ENCODE measurements around the gene BCL7A. TPM values are rescaled to one million over a fixed set of nuclear protein-coding genes. Genes with fewer than 3 reads are reported as not detected.

BCL7A gene
- total and polyA plus RNA-seq, 9 of the 15 experiments (the other 6 are each of a cell fraction or from before 2014, with no cell fraction given), result 0.25 to 21.9 (median 14.9) TPM

GRCh38 chr12:122097584-122097926 is 75.9 kb downstream of the BCL7A start (continued):
- TF ChIP-seq, protein P1, sequence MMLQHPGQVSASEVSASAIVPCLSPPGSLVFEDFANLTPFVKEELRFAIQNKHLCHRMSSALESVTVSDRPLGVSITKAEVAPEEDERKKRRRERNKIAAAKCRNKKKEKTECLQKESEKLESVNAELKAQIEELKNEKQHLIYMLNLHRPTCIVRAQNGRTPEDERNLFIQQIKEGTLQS (IDR thresholded peaks at IDR 0.05), result no peak
- TF ChIP-seq, protein P1 (CRISPR knock-in tag; conservative IDR thresholded peaks at IDR 0.05), result no peak
- TF ChIP-seq, protein P2, sequence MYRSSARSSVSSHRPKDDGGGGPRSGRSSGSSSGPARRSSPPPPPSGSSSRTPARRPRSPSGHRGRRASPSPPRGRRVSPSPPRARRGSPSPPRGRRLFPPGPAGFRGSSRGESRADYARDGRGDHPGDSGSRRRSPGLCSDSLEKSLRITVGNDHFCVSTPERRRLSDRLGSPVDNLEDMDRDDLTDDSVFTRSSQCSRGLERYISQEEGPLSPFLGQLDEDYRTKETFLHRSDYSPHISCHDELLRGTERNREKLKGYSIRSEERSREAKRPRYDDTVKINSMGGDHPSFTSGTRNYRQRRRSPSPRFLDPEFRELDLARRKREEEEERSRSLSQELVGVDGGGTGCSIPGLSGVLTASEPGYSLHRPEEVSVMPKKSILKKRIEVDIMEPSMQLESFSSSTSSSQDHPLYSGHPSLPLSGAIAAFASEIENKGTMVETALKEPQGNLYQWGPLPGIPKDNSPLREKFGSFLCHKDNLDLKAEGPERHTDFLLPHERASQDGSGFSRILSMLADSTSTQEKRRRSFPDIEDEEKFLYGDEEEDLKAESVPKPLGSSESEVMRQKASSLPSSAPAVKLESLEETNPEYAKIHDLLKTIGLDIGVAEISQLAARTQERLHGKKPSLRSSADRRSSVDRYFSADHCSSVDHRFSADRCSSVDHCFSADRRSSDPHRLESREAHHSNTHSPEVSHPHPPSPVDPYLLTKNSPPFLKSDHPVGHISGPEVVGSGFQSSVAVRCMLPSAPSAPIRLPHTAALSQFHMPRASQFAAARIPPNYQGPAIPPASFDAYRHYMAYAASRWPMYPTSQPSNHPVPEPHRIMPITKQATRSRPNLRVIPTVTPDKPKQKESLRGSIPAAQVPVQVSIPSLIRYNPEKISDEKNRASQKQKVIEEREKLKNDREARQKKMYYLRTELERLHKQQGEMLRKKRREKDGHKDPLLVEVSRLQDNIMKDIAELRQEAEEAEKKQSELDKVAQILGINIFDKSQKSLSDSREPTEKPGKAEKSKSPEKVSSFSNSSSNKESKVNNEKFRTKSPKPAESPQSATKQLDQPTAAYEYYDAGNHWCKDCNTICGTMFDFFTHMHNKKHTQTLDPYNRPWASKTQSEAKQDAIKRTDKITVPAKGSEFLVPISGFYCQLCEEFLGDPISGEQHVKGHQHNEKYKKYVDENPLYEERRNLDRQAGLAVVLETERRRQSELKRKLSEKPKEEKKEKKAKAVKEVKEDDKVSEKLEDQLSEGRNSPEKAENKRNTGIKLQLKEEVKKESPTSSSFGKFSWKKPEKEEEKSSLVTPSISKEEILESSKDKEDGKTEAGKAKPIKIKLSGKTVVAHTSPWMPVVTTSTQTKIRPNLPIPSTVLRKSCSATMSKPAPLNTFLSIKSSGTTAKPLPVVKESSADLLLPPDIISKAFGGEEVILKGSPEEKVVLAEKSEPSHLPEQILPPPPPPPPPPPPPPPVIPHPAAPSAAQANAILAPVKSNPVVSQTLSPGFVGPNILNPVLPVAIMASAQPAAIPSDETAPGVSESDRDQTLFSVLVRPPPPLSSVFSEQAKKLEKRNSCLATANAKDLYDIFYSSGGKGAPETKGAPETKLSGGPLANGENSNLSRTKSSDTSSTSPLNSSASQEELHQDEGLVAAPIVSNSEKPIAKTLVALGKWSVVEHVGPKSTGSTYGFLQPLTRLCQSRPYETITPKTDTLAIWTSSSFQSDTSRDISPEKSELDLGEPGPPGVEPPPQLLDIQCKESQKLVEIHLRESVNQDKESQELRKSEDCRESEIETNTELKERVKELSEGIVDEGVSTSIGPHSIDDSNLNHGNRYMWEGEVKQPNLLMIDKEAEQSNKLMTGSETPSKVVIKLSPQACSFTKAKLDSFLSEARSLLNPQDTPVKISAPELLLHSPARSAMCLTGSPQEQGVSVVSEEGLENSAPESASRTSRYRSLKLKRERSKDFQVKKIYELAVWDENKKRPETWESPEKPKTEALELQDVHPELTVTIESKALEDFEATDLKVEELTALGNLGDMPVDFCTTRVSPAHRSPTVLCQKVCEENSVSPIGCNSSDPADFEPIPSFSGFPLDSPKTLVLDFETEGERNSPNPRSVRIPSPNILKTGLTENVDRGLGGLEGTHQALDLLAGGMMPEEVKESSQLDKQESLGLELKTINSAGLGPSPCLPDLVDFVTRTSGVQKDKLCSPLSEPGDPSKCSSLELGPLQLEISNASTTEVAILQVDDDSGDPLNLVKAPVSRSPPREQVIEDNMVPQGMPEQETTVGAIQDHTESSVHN (IDR thresholded peaks at IDR 0.05; ENCODE audit: borderline replicate concordance in 1 of 2, low read depth in 1 of 2), result no peak
- peak; percentile 37; the same call in 1 of the 2 replicates for TF ChIP-seq ZNF740 (CRISPR knock-in tag; IDR thresholded peaks at IDR 0.05)
- TF ChIP-seq ZNF740 (tag; IDR thresholded peaks at IDR 0.05), result no peak
- no peak for TF ChIP-seq RBM25 (IDR thresholded peaks at IDR 0.05; ENCODE audit: low read depth, low read length, severe bottlenecking)
- no peak for TF ChIP-seq TRIM28 (IDR thresholded peaks at IDR 0.05)
- no peak for TF ChIP-seq FIP1L1 (IDR thresholded peaks at IDR 0.05; ENCODE audit: low read depth, low read length, poor library complexity, severe bottlenecking)
- no peak for TF ChIP-seq KLF13 (tag; IDR thresholded peaks at IDR 0.05; ENCODE audit: borderline replicate concordance, low read depth)
- TF ChIP-seq, protein P3, sequence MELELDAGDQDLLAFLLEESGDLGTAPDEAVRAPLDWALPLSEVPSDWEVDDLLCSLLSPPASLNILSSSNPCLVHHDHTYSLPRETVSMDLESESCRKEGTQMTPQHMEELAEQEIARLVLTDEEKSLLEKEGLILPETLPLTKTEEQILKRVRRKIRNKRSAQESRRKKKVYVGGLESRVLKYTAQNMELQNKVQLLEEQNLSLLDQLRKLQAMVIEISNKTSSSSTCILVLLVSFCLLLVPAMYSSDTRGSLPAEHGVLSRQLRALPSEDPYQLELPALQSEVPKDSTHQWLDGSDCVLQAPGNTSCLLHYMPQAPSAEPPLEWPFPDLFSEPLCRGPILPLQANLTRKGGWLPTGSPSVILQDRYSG (tag; conservative IDR thresholded peaks at IDR 0.05; ENCODE audit: low read depth), result 0 out of 2 replicates have a peak, but pooled peaks have one; percentile 42
- no peak for TF ChIP-seq MAFG (tag; conservative IDR thresholded peaks at IDR 0.05)
- TF ChIP-seq KAT7 (CRISPR knock-in tag; IDR thresholded peaks at IDR 0.05; ENCODE audit: borderline replicate concordance), result peak; percentile 85
- TF ChIP-seq, protein P4, sequence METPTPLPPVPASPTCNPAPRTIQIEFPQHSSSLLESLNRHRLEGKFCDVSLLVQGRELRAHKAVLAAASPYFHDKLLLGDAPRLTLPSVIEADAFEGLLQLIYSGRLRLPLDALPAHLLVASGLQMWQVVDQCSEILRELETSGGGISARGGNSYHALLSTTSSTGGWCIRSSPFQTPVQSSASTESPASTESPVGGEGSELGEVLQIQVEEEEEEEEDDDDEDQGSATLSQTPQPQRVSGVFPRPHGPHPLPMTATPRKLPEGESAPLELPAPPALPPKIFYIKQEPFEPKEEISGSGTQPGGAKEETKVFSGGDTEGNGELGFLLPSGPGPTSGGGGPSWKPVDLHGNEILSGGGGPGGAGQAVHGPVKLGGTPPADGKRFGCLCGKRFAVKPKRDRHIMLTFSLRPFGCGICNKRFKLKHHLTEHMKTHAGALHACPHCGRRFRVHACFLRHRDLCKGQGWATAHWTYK (CRISPR knock-in tag; IDR thresholded peaks at IDR 0.05), result 0 out of 2 replicates have a peak, but pooled peaks have one; percentile 79
- TF ChIP-seq ZNF12 (CRISPR knock-in tag; IDR thresholded peaks at IDR 0.05), result no peak
- no peak for TF ChIP-seq XRCC5 (IDR thresholded peaks at IDR 0.05; ENCODE audit: low read depth, low read length)
- no peak for TF ChIP-seq ZNF830 (CRISPR knock-in tag; IDR thresholded peaks at IDR 0.05)
